PC-9 (cell line): ENCODE data around the gene FAM174B. TPM values are rescaled to one million over a fixed set of nuclear protein-coding genes. Genes with fewer than 3 reads are reported as not detected.

Source experiments
- Bru-seq: library from RNA; stranded (reverse); fragments of 400-500 nt; gene quantifications from one replicate; lab custom pipeline; 2021; lab: Mats Ljungman, UMichigan
- BruChase-seq, 2 experiments: library from RNA; stranded (reverse); fragments of 400-500 nt; gene quantifications; one replicate each; lab custom pipeline; 2021; lab: Mats Ljungman, UMichigan
- BruUV-seq: library from RNA; stranded (reverse); fragments of 400-500 nt; replicated peaks from 2 replicates; lab custom pipeline; 2021; lab: Mats Ljungman, UMichigan
- CTCF ChIA-PET: fragments of 300-600 bp; sonication (Branson Sonifier 250); formaldehyde crosslinking; loops from one replicate; lab custom pipeline; 2022; ENCODE audit warnings: antibody characterized with exemption; lab: Charles Lee
- POLR2A ChIA-PET: fragments of 300-600 bp; sonication (Branson Sonifier 250); formaldehyde crosslinking; loops from one replicate; lab custom pipeline; 2022; ENCODE audit warnings: antibody characterized with exemption; ENCODE audit not compliant: unreplicated experiment; lab: Charles Lee
- DNase-seq, 2 experiments: peaks; one replicate each; pipeline versions ENCODE4 v3.0.0 to v3.0.0-alpha.2; 2015 to 2022; ENCODE audit warnings: mixed read lengths in 1 of 2
- H2AFZ ChIP-seq: fragments of 200-600 bp; sonication (generic); 2 replicates; pipeline ENCODE4 v1.8.1; 2017; ENCODE audit warnings: antibody characterized with exemption
- H3F3A ChIP-seq: fragments of 200-600 bp; sonication (generic); 2 replicates; pipeline ENCODE4 v1.8.1; 2017; ENCODE audit warnings: antibody characterized with exemption, mild to moderate bottlenecking, low read depth; ENCODE audit not compliant: insufficient read depth
- H3K27ac ChIP-seq: fragments of 200-600 bp; sonication (generic); 2 replicates; pipeline ENCODE4 v1.6.1; 2016; ENCODE audit warnings: mixed run types
- H3K27me3 ChIP-seq: fragments of 200-600 bp; sonication (generic); 2 replicates; pipeline ENCODE4 v1.6.1; 2016; ENCODE audit warnings: low read depth, mixed run types; ENCODE audit not compliant: insufficient read depth
- H3K36me3 ChIP-seq: fragments of 200-600 bp; sonication (generic); 2 replicates; pipeline ENCODE4 v1.6.1; 2016; ENCODE audit warnings: low read depth, mixed run types
- H3K4me1 ChIP-seq: fragments of 200-600 bp; sonication (generic); replicated peaks from 2 replicates; pipeline ENCODE4 v1.6.1; 2016; ENCODE audit warnings: mixed run types; ENCODE audit not compliant: insufficient read depth
- H3K4me2 ChIP-seq: fragments of 200-600 bp; sonication (generic); 2 replicates; pipeline ENCODE4 v1.6.1; 2017; ENCODE audit warnings: mixed run types
- H3K4me3 ChIP-seq: fragments of 200-600 bp; sonication (generic); 2 replicates; pipeline ENCODE4 v1.6.1; 2016; ENCODE audit warnings: mixed run types
- H3K79me2 ChIP-seq: fragments of 200-600 bp; sonication (generic); 2 replicates; pipeline ENCODE4 v1.6.1; 2017; ENCODE audit warnings: low read depth, mixed run types
- H3K9me2 ChIP-seq: fragments of 200-600 bp; sonication (generic); 2 replicates; pipeline ENCODE4 v1.8.1; 2017; ENCODE audit warnings: mild to moderate bottlenecking; ENCODE audit not compliant: insufficient read depth
- H3K9me3 ChIP-seq: fragments of 200-600 bp; sonication (generic); 2 replicates; pipeline ENCODE4 v1.8.1; 2016; ENCODE audit warnings: low read depth; ENCODE audit not compliant: insufficient read depth
- H4K20me1 ChIP-seq: fragments of 200-600 bp; sonication (generic); 2 replicates; pipeline ENCODE4 v1.8.1; 2017; ENCODE audit not compliant: insufficient read depth
- EZH2 ChIP-seq: fragments of 200-600 bp; sonication (generic); IDR thresholded peaks from 2 replicates; pipeline ENCODE4 v1.8.0; 2017; ENCODE audit warnings: antibody characterized with exemption, low read depth
- intact Hi-C: fragments of 100-400 bp; cut with micrococcal nuclease; formaldehyde crosslinking; loops from one replicate; pipeline ENCODE4 v1.10.0; 2022; ENCODE audit not compliant: unreplicated experiment
- long read RNA-seq: library from polyadenylated mRNA; stranded (forward); transcript quantifications from one replicate; pipeline ENCODE4 v2.0.0, GENCODE V29; 2022
- total RNA-seq: library from RNA; stranded (reverse); gene quantifications from 2 replicates; pipeline ENCODE4 v1.2.3, GENCODE V29; 2021
- TF ChIP-seq, protein P1 (sequence below): fragments of 200-600 bp; sonication (generic); conservative IDR thresholded peaks from 2 replicates; pipeline ENCODE4 v1.6.1; 2017; ENCODE audit warnings: mixed run types, antibody characterized with exemption, mild to moderate bottlenecking, moderate library complexity

The FAM174B gene
- total RNA-seq (77.5 and 90.3 TPM in 2 replicates), Bru-seq, nascent RNA (percentile 74 among the genes with signal in this experiment), BruChase-seq, experiment 1, labeled RNA remaining after a 2-hour chase (percentile 72 among the genes with signal in this experiment), BruChase-seq, experiment 2, labeled RNA remaining after a 6-hour chase (percentile 71 among the genes with signal in this experiment)
- long read RNA-seq, transcript FAM174B-204 (3 exons, 621 nt), result minor isoform, 13 of 135 reads
- long read RNA-seq, transcript FAM174B-201 (3 exons, 2,792 nt), result major isoform, 98 of 135 reads
- long read RNA-seq, partial matches to known transcripts, result 1 of 135 reads
- long read RNA-seq, other reads (novel, unspliced or antisense), result 21 of 135 reads

DNA sequence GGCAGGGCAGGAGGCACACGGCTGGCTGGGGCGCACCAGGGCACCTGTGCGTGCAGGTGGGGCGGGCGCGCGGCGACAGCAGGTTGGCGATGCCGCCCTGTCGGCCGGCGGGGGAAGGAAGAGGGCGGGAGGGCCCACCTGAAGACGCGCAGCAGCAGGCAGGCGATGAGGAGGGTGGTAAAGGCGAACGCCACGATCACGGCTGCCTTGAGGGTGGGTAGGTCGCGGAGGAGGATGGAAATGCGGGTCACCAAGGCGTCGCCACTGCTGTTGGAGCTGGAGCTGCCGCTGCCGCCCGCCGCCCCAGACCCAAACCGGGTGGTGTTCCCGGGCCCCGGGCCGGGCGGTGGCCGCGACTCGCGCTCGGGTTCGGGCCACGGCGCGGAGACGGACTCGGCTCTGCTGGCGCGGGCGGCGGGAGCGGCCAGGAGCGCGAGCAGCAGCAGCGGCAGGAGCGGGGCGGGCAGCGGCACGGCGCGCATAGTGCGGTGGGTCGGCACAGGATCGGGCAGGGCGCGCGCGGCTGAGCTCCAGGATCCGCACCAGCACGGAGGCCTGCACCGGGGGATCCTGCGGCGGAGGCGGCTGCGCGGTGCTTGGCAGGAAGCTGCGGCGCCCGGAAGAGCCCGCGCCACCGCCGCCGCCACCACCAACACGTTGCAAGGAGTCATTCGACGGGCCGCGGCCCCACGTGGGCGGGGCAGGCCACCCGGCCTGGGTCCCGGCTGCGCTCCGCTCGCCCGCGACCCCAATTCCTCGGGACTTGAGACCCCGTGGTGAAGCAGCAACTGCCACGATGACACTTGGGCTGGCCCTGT, at the start of gene FAM174B:
FAM174B (minus strand) TSS at position 598 of the 818 bp plus-strand sequence.
- no TSS peak for BruUV-seq
- Histone ChIP-seq H4K20me1 (no peaks in the 10 kb centered on the region), H3K27me3 (no peaks in the 10 kb centered on the region), H3F3A (peaks cover 28% of the 10 kb centered on the region; the same call in 1 of the 2 replicates), H2AFZ (peak within 1 kb of the TSS; percentile 75), H3K36me3 (peaks cover 28% of the 10 kb centered on the region), H3K4me3 (peak within 1 kb of the TSS; percentile 55), H3K9me2 (no peaks in the 10 kb centered on the region), H3K4me2 (peak within 1 kb of the TSS; percentile 89), H3K4me1 (peaks cover 55% of the 10 kb centered on the region), H3K79me2 (peaks cover 62% of the 10 kb centered on the region), H3K9me3 (no peaks in the 10 kb centered on the region), H3K27ac (peak within 1 kb of the TSS; percentile 85)
- DNase-seq, result peak in 1 of 2 experiments; percentile 51
- intact Hi-C loops, result loop anchor here (2.0 to 10.0 kb wide), 3 partner anchors 39 to 1201 kb away; no protein-coding TSS in a partner anchor
- CTCF ChIA-PET, result interaction anchor here (0.6 to 0.7 kb wide), 4 partner anchors 19 to 1689 kb away, joined by 3 to 8 read pairs (median 4); no protein-coding TSS in a partner anchor
- TF ChIP-seq EZH2, result no peak
- TF ChIP-seq, protein P1, sequence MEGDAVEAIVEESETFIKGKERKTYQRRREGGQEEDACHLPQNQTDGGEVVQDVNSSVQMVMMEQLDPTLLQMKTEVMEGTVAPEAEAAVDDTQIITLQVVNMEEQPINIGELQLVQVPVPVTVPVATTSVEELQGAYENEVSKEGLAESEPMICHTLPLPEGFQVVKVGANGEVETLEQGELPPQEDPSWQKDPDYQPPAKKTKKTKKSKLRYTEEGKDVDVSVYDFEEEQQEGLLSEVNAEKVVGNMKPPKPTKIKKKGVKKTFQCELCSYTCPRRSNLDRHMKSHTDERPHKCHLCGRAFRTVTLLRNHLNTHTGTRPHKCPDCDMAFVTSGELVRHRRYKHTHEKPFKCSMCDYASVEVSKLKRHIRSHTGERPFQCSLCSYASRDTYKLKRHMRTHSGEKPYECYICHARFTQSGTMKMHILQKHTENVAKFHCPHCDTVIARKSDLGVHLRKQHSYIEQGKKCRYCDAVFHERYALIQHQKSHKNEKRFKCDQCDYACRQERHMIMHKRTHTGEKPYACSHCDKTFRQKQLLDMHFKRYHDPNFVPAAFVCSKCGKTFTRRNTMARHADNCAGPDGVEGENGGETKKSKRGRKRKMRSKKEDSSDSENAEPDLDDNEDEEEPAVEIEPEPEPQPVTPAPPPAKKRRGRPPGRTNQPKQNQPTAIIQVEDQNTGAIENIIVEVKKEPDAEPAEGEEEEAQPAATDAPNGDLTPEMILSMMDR, result no peak
- POLR2A ChIA-PET, result interaction anchor here (0.6 kb wide), 1 partner anchor 59 kb away, joined by 5 read pairs; no protein-coding TSS in a partner anchor

DNA sequence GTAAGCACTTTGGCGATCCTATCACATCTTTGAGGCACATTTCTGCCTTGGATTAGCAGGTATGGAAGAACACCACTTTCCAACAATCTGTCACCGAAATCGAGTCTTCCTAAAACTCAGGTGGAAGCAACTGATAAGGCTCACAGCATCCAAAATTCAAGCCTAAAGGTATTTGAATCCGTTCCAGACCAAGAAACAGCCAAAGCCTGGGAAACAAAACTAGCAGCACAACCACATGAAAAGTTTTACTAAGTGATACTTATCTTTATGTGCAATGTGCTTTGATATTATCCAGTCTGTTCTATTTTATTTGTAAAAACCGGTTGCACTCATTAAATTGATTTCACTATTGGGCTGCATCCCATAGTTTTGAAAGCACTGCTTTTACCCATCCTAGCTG, 40.5 kb upstream of the FAM174B start:
- Histone ChIP-seq H3K27me3 (no peaks in the 10 kb centered on the region), H3K36me3 (no peaks in the 10 kb centered on the region), H3K27ac (no peak overlapping the region), H4K20me1 (no peaks in the 10 kb centered on the region), H3K4me2 (no peak overlapping the region), H3K4me1 (no peaks in the 10 kb centered on the region), H3K9me2 (no peaks in the 10 kb centered on the region), H3K9me3 (no peaks in the 10 kb centered on the region), H2AFZ (no peak overlapping the region), H3K4me3 (no peak overlapping the region), H3F3A (no peaks in the 10 kb centered on the region), H3K79me2 (no peaks in the 10 kb centered on the region)
- BruUV-seq, result no TSS peak
- ChIA-PET POLR2A (no interaction called here), CTCF (no interaction called here)
- intact Hi-C loops, result no loop called here
- peak in 1 of 2 experiments; percentile 40 for DNase-seq
- TF ChIP-seq EZH2, result no peak
- TF ChIP-seq, protein P1, result no peak

DNA sequence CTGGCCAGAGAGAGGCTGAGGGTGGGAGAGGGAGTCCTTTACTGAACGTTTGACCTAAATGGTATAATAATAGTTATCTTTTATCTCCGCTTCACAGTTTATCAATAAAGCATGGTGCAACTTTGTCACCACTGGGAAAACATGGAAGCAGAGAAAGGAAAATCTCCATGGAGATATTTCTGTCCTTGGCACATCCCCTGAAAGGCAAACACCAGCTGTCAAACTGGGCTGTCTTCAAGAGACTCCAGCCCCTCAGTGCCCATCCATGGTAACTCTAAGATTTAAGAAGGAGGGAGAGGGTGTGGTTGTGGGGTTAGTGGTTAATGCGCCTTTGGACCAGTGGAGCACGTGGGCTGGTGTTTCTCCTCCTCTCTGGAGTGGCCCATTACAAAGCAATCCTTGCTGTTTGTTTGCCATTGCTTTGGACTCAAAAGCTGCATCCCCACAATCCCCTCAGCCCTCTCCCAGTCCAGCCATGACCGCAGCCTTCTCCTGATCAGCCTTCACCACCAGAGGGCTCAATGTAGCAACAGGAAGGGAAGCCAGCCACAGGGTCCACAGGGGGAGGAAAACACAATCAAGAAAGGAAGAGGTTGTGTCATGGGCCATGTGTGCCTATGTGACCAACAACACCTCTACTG, 38.2 kb upstream of the FAM174B start:
- CTCF ChIA-PET, result no interaction called here
- intact Hi-C loops, result no loop called here
- POLR2A ChIA-PET, result no interaction called here
- no peak overlapping the region for H3K4me2 ChIP-seq
- no peaks in the 10 kb centered on the region for H3K9me3 ChIP-seq
- H3K27ac ChIP-seq, result no peak overlapping the region
- H3K79me2 ChIP-seq, result no peaks in the 10 kb centered on the region
- no peaks in the 10 kb centered on the region for H4K20me1 ChIP-seq
- TF ChIP-seq, protein P1, result peak; percentile 39; the same call in 1 of the 2 replicates
- no peak for TF ChIP-seq EZH2
- H2AFZ ChIP-seq, result no peak overlapping the region
- H3K4me3 ChIP-seq, result no peak overlapping the region
- no peaks in the 10 kb centered on the region for H3K4me1 ChIP-seq
- H3F3A ChIP-seq, result no peaks in the 10 kb centered on the region
- H3K9me2 ChIP-seq, result no peaks in the 10 kb centered on the region
- H3K27me3 ChIP-seq, result no peaks in the 10 kb centered on the region
- no TSS peak for BruUV-seq
- DNase-seq, result no peak
- H3K36me3 ChIP-seq, result no peaks in the 10 kb centered on the region
